NCI-H1436 treated with DMSO at 0.1 percent for 48 hours (cell line): ENCODE results near the gene ULK1.

ENCODE experiments used
- DNase-seq: peaks from one replicate; lab custom pipeline; 2025; lab: John Stamatoyannopoulos, UW

Gene ULK1

DNA sequence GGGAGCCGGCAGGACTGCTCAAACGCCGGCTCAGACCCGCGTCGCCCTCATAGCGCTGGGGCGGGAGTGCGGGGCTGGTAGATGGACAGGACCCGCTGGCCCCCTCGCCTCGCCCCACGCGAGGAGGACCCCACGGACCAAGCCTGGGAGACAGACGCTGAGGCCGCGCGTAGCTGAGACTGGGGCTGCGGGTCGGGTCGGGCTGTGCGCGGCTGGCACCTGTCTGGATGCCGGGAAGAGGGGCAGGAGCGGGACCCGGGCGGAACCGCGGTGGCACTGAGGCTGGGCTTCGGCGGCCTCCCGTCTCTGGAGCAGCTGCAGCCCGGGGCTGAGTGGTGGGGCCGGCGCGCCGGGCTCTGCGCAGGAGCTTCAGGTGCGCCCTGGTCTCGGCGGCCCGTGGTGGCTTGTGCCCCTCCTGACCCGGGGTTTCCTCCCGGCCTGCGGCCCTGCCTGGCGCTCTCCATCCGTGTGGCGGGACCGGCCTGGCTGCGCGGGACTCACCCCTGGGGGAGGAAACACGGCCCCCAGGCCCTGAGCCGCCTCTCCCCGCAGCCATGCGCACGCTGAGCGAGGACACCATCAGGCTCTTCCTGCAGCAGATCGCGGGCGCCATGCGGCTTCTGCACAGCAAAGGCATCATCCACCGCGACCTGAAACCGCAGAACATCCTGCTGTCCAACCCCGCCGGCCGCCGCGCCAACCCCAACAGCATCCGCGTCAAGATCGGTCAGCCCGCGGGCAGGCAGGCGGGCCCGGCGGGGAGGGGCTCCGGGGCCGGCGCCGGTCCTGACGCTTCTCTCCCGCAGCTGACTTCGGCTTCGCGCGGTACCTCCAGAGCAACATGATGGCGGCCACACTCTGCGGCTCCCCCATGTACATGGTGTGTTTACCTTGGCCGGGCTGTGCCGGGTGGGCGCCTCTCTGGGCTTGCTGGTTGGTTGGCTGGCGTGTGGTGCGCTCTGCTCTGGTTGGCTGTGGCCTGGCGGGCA, 14.0 kb downstream of the ULK1 start:
- no peak for DNase-seq

DNA sequence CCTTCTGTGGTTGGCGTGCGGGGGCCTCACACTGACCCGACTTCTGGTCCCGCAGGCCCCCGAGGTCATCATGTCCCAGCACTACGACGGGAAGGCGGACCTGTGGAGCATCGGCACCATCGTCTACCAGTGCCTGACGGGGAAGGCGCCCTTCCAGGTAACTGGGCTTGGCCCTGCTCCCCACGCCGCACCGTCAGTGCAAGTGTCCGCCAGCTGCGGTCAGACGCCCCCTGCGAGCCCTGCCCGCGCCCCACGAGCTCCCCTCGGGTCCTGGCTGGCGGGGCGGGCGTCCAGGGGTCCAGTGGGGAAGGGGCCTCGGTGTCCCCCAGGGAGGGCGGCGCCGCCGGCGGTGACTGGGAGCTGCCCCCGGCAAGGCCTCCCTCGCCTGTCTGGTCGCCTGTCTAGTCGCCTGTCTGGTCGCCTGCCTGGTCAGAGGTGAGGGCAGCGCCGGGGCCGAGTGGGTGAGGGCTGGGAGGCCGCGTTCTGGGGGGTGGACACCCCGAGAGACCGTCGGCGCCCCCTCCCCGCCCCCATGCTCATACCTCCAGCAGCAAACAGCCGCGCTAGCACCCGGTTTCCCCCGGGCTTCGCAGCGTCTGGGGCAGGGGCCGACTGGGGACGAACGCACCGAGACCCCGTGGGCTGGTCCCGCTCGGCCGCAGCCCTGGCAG, 14.8 kb downstream of the ULK1 start:
- no peak for DNase-seq

DNA sequence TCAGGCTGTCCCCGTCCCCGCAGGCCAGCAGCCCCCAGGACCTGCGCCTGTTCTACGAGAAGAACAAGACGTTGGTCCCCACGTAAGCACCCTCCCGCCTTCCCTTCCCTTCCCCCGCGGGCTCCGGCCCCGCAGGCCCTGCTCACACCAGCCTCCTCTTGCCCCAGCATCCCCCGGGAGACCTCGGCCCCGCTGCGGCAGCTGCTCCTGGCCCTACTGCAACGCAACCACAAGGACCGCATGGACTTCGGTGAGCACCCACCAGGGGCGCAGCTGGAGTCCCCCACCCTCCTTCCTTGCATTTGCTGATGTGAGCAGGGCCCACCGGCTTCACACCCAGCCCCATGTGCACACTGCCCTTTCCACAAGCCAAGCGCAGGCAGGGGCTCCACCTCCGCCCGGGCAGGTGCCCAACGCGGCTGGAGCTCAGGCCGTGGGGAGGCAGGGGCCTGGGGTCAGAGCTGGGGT, 15.4 kb downstream of the ULK1 start:
- DNase-seq, result no peak

DNA sequence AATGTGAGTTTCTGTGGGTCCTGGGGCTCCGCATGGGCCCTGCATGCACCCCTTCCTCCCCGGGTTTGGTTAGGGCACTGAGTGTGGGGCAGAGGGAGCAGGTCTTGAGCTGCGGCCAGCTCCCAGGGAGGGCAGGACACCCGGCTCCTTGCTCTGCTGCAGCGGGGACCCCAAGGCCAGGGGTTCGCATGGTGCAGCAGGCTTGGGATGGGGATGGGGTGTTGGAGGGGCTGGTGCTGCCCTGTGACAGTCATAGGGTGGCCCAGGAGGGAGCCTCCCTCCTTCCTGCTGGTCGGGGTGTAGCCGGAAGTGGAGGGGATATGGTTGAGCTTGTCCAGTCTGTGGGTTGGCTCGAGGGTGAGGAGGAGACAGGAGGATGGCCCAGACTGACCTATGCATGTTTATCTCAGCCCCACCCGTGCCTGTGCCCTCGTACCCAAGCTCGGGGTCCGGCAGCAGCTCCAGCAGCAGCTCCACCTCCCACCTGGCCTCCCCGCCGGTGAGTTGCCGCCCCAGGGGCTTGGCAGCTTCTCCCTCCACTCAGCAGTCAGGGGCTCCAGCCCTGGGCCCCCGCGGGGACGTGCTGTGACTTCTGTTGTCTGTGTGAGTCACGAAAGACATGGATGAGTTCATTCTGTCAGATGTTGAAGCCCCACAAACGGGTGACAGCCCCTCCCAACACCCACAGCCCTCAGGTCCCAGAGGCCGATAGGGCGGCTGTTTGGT, 16.0 kb downstream of the ULK1 start:
- DNase-seq, result no peak

DNA sequence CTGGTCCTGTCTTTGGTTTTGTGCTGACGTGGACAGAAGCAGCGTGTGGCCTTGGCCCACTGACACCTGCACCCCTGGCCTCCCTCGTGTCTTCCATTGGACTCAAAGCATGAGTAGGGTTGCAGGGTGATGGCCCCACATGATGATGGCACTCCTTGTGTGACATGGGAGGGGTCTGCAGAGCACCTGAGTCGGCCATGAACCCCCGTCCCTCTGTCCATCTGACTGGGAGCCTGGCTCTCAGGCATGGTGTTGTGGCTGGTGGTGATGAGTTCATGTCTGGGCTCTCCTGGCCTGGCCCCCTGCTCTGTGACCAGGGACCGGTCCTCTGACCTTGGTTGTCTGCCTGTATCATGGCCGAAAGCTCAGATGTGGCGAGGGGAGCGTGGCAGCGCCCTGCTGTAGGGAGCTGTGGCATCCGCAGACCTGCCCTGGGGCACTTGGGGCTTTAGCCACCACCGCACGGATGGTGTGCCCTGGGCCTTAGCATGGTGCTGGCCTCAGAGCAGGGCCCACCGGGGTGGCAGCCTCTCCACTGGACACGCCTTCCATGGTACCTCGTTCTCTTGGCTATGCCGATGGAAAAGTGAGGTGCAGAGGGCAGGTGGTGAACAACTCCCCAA, 16.7 kb downstream of the ULK1 start:
- no peak for DNase-seq

DNA sequence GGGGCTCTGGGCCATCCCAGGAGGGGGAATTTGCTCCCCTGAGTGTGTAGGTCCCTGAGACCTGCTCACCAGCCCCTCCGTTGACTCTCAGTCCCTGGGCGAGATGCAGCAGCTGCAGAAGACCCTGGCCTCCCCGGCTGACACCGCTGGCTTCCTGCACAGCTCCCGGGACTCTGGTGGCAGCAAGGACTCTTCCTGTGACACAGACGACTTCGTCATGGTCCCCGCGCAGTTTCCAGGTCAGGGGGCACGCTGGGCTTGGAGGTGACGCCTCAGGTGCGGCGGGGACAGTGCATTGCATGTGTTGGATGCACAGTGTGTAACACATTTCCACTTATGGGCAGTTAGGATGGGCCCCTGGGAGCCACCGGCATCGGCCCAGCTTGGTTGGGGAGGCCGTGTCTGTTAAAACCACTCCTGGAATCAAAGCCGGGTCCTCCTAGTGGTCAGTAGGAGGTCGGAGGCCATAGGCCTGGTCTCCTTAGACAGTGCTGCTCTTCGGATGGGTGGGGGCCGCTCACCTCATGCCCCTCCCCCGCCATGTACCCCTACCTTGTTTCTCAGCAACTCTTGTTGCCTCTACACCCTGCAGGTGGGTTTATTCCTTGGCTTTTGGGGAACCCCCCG, 17.5 kb downstream of the ULK1 start:
- DNase-seq, result no peak

DNA sequence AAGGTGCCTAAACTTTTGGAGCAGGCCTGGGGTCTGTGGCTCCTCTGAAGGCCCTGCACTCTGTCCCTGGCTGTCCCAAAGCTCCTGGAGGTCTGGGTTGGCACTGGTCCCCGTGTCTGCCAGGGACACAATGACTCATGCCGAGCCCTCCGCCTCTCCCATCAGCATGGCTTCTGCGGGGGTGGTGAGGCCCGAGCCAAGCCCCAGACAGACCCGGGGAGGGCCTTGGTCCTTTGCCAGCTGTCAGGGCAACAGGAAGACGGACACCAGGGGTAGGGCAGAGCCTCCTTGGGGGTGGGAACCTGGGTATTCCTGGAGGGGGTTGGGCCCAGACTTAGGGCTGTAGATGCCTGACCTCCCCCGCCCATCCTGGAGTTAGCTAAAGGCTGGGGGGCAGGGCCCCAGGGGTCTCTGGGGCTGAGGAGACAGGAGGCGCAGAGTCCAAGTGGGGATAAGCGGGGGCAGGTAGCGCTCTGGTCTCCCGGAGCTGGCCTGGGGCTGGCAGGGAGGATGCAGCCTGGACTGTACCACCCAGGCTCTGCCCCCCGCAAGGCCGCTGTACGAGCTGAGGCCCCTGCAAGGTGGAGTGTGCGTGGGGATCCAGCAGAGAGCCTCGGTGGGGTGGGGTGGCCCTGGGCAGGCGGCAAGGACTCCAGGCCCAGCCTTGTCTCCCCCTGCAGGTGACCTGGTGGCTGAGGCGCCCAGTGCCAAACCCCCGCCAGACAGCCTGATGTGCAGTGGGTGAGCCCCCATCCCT, 18.3 kb downstream of the ULK1 start:
- no peak for DNase-seq

DNA sequence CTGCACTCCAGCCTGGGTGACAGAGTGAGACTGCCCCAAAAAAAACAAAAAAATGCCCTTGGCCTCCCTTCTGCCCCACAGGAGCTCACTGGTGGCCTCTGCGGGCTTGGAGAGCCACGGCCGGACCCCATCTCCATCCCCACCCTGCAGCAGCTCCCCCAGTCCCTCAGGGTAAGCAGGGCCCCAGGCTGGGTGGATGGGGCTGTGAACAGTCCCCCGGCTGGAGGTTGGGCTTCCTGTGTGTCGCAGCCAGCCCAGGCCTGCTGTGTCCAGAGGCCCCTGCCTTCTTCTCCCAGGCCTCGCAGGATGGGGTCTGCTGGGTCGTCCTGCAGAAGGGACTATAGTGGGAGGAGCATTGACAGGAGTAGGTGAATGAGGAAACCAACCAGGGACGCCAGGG, 19.2 kb downstream of the ULK1 start:
- no peak for DNase-seq

DNA sequence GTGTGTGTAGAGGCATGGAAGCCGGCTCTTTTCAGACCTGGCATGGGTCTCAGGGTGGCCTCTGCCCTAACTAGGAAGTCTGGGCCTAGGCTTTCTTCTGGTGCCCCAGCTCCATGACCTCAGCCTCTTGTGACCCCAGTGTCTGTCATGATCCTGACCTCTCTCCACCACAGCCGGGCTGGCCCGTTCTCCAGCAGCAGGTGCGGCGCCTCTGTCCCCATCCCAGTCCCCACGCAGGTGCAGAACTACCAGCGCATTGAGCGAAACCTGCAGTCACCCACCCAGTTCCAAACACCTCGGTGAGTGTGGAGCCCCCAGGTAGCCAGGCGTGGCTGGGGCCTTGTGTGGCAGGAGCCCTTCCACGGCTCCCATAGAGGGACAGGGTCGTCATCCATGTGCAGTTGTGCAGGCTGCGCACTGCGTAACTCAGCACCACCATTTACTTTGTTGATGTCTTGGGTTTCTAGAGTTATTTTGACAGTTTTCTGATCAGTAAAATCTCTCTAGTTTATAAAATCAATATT, 19.8 kb downstream of the ULK1 start:
- no peak for DNase-seq

DNA sequence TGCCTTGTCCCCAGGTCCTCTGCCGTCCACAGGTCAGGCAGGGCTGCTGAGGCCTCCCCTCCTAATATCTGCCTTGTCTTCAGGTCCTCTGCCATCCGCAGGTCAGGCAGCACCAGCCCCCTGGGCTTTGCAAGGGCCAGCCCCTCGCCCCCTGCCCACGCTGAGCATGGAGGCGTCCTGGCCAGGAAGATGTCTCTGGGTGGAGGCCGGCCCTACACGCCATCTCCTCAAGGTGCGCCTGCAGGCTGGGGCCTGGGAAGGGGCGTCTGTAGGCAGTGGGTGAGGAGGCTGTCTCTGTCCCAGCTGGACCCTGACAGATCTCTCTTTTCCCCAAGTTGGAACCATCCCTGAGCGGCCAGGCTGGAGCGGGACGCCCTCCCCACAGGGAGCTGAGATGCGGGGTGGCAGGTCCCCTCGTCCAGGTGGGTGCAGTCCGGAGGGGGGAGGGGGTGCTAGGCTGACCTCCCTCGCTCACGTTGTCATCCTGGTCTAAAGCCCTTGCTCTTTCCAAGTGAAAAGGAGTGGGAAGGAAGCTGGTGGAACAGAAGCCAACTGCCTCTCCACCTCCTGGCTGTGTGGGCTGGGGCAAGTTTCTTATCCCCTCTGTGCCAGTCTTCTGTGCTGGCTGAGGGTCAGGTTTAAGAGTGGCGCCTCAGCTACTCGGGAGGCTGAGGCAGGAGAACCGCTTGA, 20.7 kb downstream of the ULK1 start:
- no peak for DNase-seq

DNA sequence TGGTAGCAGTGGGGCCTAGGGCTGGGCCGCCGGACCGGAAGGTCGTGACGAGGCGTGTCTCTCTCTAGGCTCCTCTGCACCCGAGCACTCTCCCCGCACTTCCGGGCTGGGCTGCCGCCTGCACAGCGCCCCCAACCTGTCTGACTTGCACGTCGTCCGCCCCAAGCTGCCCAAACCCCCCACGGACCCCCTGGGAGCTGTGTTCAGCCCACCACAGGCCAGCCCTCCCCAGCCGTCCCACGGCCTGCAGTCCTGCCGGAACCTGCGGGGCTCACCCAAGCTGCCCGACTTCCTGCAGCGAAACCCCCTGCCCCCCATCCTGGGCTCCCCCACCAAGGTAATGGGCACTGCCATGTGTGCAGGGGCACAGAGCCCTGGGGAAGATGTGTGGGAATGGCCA, 21.4 kb downstream of the ULK1 start:
- no peak for DNase-seq

DNA sequence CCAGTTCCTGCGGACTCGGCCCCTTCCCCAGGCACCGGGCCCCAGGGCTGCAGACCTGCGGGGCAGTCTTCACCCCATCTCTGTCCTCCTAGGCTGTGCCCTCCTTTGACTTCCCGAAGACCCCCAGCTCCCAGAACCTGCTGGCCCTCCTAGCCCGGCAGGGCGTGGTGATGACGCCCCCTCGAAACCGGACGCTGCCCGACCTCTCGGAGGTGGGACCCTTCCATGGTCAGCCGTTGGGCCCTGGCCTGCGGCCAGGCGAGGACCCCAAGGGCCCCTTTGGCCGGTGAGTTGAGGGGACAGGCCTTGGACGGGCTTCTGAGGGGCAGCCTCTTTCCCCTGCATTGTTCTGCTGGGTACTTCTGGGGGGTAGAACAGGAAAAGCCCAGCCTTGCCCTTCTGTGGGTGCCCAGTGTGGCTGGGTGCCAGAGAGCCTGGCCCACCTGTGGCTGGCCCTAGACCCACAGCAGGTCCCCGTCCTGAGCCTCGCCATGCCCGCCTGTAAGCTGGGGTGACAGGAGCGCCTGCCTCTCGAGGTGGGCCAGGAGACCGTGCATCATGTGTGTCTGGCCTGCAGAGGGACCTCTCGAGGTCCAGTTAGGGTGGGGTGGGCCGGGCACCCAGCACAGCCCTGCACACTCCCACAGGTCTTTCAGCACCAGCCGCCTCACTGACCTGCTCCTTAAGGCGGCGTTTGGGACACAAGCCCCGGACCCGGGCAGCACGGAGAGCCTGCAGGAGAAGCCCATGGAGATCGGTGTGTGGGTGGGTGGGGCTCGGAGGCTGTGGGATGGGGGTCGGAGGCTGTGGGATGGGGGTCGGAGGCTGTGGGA, 22.1 kb downstream of the ULK1 start:
- no peak for DNase-seq

DNA sequence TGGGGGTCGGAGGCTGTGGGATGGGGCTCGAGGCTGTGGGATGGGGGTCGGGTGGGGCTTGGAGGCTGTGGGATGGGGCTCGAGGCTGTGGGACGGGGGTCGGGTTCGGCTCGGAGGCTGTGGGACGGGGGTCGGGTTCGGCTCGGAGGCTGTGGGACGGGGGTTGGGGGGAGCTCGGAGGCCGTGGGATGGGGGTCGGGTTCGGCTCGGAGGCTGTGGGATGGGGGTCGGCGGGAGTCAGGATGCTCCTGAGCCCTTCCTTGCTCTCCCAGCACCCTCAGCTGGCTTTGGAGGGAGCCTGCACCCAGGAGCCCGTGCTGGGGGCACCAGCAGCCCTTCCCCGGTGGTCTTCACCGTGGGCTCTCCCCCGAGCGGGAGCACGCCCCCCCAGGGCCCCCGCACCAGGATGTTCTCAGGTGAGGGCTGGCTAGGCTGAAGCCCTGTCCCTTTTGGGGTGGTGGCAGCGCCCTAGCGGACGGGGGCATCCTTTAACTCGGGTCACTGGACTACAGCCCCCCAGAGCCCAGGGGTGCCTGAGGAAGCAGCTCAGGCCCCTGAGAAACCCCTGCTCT, 22.8 kb downstream of the ULK1 start:
- DNase-seq, result no peak

DNA sequence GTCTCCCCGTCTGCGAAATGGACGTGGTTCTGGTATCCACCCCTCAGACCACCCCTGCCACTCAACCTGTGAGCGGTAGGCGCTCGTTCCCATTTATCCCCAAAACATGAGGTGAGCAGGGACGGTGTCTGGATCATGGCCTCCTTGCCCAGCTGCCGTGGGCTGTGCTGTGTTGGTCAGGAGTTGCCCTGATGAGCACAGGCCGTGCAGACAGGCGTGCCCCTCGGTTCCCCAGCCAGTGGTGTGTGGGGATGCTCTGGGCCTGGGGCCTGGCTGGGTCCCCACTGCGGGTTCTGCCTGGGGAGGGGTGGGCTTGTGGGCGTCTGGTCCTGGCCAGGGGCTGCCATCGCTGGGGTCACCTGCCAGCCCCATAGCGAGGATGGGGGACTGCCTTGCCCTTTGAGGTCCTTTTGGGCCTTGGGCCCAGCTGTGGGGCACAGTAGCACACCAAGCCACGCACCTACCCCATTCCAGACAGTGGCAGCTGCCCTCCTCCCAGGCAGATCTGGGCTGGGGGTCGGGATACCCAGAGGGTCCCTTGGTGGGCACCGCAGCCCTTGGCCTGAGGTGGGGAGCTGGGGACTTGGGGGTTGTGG, 23.4 kb downstream of the ULK1 start:
- DNase-seq, result no peak

DNA sequence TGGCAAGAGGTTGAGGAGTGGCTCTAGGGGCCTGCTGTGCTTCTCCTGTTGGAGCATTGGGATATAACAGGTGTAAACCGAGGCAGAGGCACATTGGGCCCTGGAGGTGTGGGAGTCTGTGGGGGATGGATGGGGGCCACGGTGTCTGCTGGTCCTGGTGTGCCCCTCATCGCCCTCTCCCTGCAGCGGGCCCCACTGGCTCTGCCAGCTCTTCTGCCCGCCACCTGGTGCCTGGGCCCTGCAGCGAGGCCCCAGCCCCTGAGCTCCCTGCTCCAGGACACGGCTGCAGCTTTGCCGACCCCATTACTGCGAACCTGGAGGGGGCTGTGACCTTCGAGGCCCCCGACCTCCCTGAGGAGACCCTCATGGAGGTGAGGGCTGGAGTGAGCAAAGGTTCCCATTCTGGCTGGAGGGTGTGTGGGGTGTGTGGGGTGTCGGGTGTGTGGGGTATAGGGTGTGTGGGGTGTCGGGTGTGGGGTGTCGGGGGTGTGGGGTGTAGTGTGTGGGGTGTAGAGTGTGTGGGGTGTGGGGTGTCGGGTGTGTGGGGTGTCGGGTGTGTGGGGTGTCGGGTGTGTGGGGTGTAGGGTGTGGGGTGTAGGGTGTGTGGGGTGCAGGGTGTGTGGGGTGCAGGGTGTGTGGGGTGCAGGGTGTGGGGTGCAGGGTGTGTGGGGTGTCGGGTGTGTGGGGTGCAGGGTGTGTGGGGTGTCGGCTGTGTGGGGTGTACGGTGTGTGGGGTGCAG, 24.1 kb downstream of the ULK1 start:
- DNase-seq, result no peak

DNA sequence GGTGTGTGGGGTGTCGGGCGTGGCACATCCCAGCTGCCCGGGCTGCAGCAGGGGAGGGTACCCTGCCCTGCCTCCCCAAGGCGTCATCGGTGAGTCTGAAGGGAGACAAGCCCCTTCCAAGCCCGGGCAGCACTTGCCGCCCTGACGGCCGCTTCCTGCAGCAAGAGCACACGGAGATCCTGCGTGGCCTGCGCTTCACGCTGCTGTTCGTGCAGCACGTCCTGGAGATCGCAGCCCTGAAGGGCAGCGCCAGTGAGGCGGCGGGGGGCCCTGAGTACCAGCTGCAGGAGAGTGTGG, 24.6 kb downstream of the ULK1 start:
- DNase-seq, result no peak

DNA sequence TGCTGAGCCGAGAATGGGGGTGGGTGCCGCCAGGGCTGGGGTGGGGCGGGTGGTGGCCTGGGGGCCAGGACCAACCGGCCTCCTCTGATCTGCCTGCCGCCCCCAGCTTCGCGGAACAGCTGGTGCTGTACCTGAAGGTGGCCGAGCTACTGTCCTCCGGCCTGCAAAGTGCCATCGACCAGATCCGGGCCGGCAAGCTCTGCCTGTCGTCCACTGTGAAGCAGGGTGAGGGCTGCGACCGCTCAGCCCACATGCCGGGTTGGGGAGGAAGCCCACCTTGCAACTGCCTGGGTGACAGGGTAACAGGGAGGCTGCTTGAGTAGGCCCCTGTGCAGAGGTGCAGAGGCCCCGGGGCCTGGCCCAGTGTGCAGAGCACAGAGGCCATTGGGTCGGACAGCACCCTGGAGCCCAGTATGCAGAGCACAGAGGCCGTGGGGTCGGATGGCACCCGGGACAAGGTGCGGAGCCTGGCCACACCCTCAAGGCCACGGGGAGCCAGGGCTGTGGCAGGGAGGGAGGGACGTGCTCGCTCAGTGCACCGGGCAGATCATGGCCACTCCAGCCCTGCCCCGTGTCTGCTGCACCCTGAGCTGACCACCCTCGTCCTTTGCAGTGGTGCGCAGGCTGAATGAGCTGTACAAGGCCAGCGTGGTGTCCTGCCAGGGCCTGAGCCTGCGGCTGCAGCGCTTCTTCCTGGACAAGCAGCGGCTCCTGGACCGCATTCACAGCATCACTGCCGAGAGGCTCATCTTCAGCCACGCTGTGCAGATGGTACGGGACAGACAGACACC, 25.1 kb downstream of the ULK1 start:
- DNase-seq, result no peak
